Fibroblast of lung (primary cell): ENCODE results near the gene CCDC149. TPM values are rescaled to one million over a fixed set of nuclear protein-coding genes. Genes with fewer than 3 reads are reported as not detected.

Source experiments
- DNase-seq, 2 donors: peaks; one replicate each; pipeline versions ENCODE4 v3.0.0 to v3.0.0-alpha.2; 2010; ENCODE audit warnings: low read depth in 2 of 2
- H2AFZ ChIP-seq: 2 replicates; pipeline ENCODE4 v1.5.1; 2012; ENCODE audit warnings: low read length, control low read depth, inconsistent platforms
- H3K27ac ChIP-seq: 2 replicates; pipeline ENCODE4 v1.5.1; 2011; ENCODE audit warnings: low read length, control low read depth; ENCODE audit not compliant: insufficient read depth
- H3K27me3 ChIP-seq: 2 replicates; pipeline ENCODE4 v1.5.1; 2011; ENCODE audit warnings: mild to moderate bottlenecking, low read length; ENCODE audit not compliant: control insufficient read depth, insufficient read depth
- H3K36me3 ChIP-seq: 2 replicates; pipeline ENCODE4 v1.5.1; 2011; ENCODE audit warnings: low read length; ENCODE audit not compliant: control insufficient read depth, insufficient read depth
- H3K4me1 ChIP-seq: 2 replicates; pipeline ENCODE4 v1.5.1; 2011; ENCODE audit warnings: low read length; ENCODE audit not compliant: control insufficient read depth, insufficient read depth; ENCODE audit errors: extremely low read depth
- H3K4me2 ChIP-seq: 2 replicates; pipeline ENCODE4 v1.5.1; 2011; ENCODE audit warnings: low read length, control low read depth; ENCODE audit not compliant: insufficient read depth; ENCODE audit errors: extremely low read depth
- H3K4me3 ChIP-seq, 4 experiments: fragments of 200-600 bp in 1 of 4; sonication (generic) in 1 of 4; replicated peaks in 1 of 4; 2 replicates each; pipeline ENCODE4 v1.5.1; 2011 to 2016; ENCODE audit warnings: low read length in 4 of 4, low read depth in 3 of 4, mild to moderate bottlenecking in 3 of 4, control low read depth in 2 of 4, inconsistent platforms in 1 of 4, mixed read lengths in 1 of 4; ENCODE audit not compliant: insufficient read depth in 1 of 4; ENCODE audit errors: control extremely low read depth in 1 of 4
- H3K79me2 ChIP-seq: 2 replicates; pipeline ENCODE4 v1.5.1; 2012; ENCODE audit warnings: mild to moderate bottlenecking, low read length, inconsistent platforms; ENCODE audit not compliant: control insufficient read depth, insufficient read depth
- H3K9ac ChIP-seq: 2 replicates; pipeline ENCODE4 v1.5.1; 2011; ENCODE audit warnings: mild to moderate bottlenecking, low read length, control low read depth; ENCODE audit not compliant: insufficient read depth
- H3K9me3 ChIP-seq: 2 replicates; pipeline ENCODE4 v1.5.1; 2012; ENCODE audit warnings: low read depth, low read length; ENCODE audit not compliant: control insufficient read depth, insufficient read depth
- H4K20me1 ChIP-seq: 2 replicates; pipeline ENCODE4 v1.5.1; 2011; ENCODE audit warnings: low read length; ENCODE audit not compliant: control insufficient read depth, insufficient read depth; ENCODE audit errors: extremely low read depth
- EZH2 ChIP-seq: IDR thresholded peaks from 2 replicates; pipeline ENCODE4 v1.5.1; 2012; ENCODE audit warnings: low read length, control low read depth, mild to moderate bottlenecking; ENCODE audit errors: missing control alignments
- polyA plus RNA-seq, 2 donors: library from polyadenylated mRNA; depleted of rRNA in 1 of 2; stranded (reverse) in 1 of 2; unstranded in 1 of 2; fragments of >200 nt; gene quantifications; 2 replicates each; pipeline ENCODE4 v1.2.1, GENCODE V29; 2011 to 2012; ENCODE audit warnings: missing spikeins in 1 of 2
- total RNA-seq: library from RNA; depleted of rRNA; stranded (reverse); fragments of >200 nt; gene quantifications from 2 replicates; pipeline ENCODE4 v1.2.1, GENCODE V29; 2014
- TF ChIP-seq, protein P1 (sequence below), 2 donors: IDR thresholded peaks in 1 of 2; conservative IDR thresholded peaks in 1 of 2; 1 replicate in 1 of 2; 2 replicates in 1 of 2; pipeline ENCODE4 v1.5.1; 2011 to 2012; ENCODE audit warnings: low read length in 2 of 2, control low read depth in 1 of 2, inconsistent platforms in 1 of 2, low read depth in 1 of 2, mild to moderate bottlenecking in 1 of 2

Gene CCDC149
- total and polyA plus RNA-seq, 2 donors (not counting 1 experiment from before 2014, with no cell fraction given) = 13.9 to 14.6 TPM

DNA sequence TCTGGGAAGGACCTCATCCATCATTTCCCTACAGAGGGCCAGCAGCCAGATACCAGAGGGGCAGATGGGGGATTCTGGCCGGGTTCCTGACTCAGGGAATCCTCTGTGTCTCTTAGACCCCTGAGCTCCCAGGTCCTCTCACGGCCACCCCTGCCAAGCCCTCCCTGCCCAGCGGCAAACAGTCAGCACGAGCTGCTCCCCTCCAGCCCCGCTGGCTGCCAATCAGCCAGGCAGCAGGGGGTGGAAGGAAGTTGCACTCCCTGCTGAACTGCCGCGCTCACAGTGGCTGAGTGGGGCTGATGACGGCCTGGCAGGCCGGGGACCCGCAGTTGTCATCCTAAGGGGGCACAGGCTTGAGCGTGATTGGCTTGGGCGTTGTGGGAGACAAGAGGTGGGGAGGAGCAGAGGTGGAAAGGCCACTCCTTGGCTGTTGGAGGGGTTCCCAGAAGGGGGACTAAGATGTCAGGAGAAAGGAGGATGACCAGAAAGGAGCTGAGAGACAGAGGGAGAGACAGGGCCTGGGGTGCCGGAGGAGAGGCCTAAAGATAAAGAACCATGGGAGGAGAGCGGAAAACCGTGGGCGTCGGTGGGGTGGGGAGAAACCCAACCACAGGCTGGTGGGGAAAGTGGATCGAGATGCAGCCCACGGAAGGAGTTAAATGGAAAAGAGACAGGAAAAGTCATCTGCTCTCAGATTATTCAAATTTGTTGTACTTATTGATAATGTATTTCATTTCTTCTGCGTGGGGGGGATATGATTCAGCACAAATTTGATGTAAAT, 4.4 kb upstream of the CCDC149 start:
- no peak overlapping the region for H3K4me3 ChIP-seq
- H3K27me3 ChIP-seq = no peaks in the 10 kb centered on the region
- H3K9ac ChIP-seq = no peak overlapping the region
- no peak for TF ChIP-seq EZH2
- TF ChIP-seq, protein P1, sequence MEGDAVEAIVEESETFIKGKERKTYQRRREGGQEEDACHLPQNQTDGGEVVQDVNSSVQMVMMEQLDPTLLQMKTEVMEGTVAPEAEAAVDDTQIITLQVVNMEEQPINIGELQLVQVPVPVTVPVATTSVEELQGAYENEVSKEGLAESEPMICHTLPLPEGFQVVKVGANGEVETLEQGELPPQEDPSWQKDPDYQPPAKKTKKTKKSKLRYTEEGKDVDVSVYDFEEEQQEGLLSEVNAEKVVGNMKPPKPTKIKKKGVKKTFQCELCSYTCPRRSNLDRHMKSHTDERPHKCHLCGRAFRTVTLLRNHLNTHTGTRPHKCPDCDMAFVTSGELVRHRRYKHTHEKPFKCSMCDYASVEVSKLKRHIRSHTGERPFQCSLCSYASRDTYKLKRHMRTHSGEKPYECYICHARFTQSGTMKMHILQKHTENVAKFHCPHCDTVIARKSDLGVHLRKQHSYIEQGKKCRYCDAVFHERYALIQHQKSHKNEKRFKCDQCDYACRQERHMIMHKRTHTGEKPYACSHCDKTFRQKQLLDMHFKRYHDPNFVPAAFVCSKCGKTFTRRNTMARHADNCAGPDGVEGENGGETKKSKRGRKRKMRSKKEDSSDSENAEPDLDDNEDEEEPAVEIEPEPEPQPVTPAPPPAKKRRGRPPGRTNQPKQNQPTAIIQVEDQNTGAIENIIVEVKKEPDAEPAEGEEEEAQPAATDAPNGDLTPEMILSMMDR (conservative IDR thresholded peaks at IDR 0.05 in 1 of 2, IDR thresholded peaks at IDR 0.05 in 1 of 2; ENCODE audit: low read depth in 1 of 2, low read length in 2 of 2) = no peak
- no peaks in the 10 kb centered on the region for H4K20me1 ChIP-seq
- no peaks in the 10 kb centered on the region for H3K4me1 ChIP-seq
- H3K9me3 ChIP-seq = no peaks in the 10 kb centered on the region
- no peak for DNase-seq
- H3K36me3 ChIP-seq = no peaks in the 10 kb centered on the region
- H3K79me2 ChIP-seq = no peaks in the 10 kb centered on the region
- no peak overlapping the region for H2AFZ ChIP-seq
- no peak overlapping the region for H3K4me2 ChIP-seq
- no peak overlapping the region for H3K27ac ChIP-seq

DNA sequence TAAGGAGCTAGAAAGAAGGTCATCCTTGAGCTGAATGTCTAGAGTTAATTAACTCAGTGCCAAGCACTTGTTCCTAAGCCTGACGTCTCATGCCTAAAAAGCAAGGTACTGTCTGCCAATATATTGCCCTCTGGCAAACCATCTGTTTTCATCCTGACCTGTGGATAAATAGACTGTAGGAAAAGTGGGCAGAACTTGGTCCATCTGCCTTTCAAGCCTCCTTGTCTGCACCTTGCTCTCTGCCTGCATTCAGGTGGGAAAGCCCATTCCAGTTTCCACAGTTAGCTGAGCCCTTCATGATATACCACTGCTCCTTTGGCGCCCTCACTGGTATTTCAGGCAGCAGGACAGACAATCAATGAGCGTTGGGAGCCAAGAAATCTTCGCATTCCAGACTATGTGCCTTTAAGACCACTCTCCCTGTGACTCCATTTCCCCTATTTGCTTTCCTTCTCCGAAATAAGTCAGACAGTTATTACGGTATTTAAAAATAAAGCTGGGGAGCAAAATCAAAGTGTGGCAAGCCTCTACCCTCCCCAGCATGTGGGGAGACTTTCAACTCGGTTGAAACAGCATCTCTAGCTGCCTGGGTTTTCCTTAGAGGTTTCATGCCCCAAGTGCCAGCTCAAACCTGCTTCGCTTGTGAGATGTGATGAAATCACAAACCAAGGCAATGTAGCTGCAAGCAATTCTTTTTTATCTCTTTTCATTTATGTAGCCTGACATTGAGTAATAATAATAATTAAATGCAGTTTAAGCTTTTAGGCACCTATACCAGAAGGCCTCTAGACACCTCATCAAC, 2.5 kb upstream of the CCDC149 start:
- H2AFZ ChIP-seq = no peak overlapping the region
- H3K79me2 ChIP-seq = no peaks in the 10 kb centered on the region
- no peaks in the 10 kb centered on the region for H3K27me3 ChIP-seq
- no peaks in the 10 kb centered on the region for H3K4me1 ChIP-seq
- H3K36me3 ChIP-seq = no peaks in the 10 kb centered on the region
- no peak for TF ChIP-seq EZH2
- TF ChIP-seq, protein P1 (conservative IDR thresholded peaks at IDR 0.05 in 1 of 2, IDR thresholded peaks at IDR 0.05 in 1 of 2; ENCODE audit: low read depth in 1 of 2, low read length in 2 of 2) = peak in 1 of 2 donors; percentile 16
- H4K20me1 ChIP-seq = no peaks in the 10 kb centered on the region
- no peak overlapping the region for H3K4me3 ChIP-seq
- H3K27ac ChIP-seq = no peak overlapping the region
- no peaks in the 10 kb centered on the region for H3K9me3 ChIP-seq
- peak; percentile 9 to 12 for DNase-seq
- H3K4me2 ChIP-seq = no peak overlapping the region
- H3K9ac ChIP-seq = no peak overlapping the region

DNA sequence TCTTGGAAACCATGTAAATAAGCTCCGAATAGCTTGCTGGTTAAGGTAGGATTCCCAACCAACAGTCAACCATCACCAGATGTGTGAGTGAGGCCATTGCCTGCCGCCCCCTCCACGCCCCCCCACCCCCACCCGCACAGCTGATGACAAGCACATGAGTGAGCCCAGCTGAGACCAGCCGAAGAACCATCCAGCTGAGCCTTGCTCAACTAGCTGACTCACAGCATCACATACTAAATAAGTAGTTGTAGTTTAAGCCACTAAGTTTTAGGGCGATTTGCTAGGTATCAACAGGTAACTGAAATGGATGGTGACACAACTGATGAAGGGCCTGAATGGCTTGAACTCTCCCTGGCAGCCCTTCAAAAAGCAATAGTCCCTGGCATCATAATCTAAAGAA, 1.6 kb upstream of the CCDC149 start:
- Histone ChIP-seq H3K27ac (no peak overlapping the region), H3K4me1 (no peaks in the 10 kb centered on the region), H4K20me1 (no peaks in the 10 kb centered on the region), H3K36me3 (no peaks in the 10 kb centered on the region), H3K79me2 (no peaks in the 10 kb centered on the region), H3K9ac (no peak overlapping the region), H2AFZ (no peak overlapping the region), H3K9me3 (no peaks in the 10 kb centered on the region), H3K4me2 (no peak overlapping the region), H3K4me3 (no peak overlapping the region), H3K27me3 (no peaks in the 10 kb centered on the region)
- no peak for DNase-seq
- TF ChIP-seq, protein P1 (conservative IDR thresholded peaks at IDR 0.05 in 1 of 2, IDR thresholded peaks at IDR 0.05 in 1 of 2; ENCODE audit: low read depth in 1 of 2, low read length in 2 of 2) = no peak
- TF ChIP-seq EZH2 = no peak
